GM12878 (cell line): ENCODE results near the gene PAPLN. TPM values are rescaled to one million over a fixed set of nuclear protein-coding genes. Genes with fewer than 3 reads are reported as not detected.
A peak's percentile ranks its signal among the peaks of the same experiment; 100 is the strongest.

Source experiments
- ATAC-seq: fragments of 200-7000 bp; cut with Tn5 transposase; 3 replicates; pipeline ENCODE4 v1.9.1; 2020; ENCODE audit warnings: mild to moderate bottlenecking, moderate library complexity
- BruUV-seq: library from RNA; stranded (reverse); fragments of 400-500 nt; replicated peaks from 2 replicates; lab custom pipeline; 2021; lab: Mats Ljungman, UMichigan
- CTCF ChIA-PET: fragments of 300-600 bp; sonication (Branson Sonifier 250); formaldehyde crosslinking; extraction: SDS; loops from one replicate; lab custom pipeline; 2021; ENCODE audit warnings: inconsistent platforms; lab: Yijun Ruan, JAX
- POLR2A ChIA-PET: fragments of 350-600 bp; formaldehyde crosslinking; extraction: SDS; loops from one replicate; lab custom pipeline; 2021; ENCODE audit warnings: inconsistent platforms; lab: Charles Lee
- RAD21 ChIA-PET: fragments of 300-600 bp; sonication (Branson Sonifier 250); formaldehyde crosslinking; loops from one replicate; lab custom pipeline; 2023; ENCODE audit warnings: antibody characterized with exemption; ENCODE audit not compliant: unreplicated experiment; lab: Charles Lee
- SMC1A ChIA-PET: fragments of 300-600 bp; sonication (Branson Sonifier 250); formaldehyde crosslinking; loops from one replicate; lab custom pipeline; 2023; ENCODE audit not compliant: unreplicated experiment, uncharacterized antibody; lab: Charles Lee
- DNase-seq: peaks from one replicate; pipeline ENCODE4 v3.0.0-alpha.2; 2011; ENCODE audit warnings: low read depth, low spot score
- FAIRE-seq: peaks from 3 replicates; lab custom pipeline; 2011; peaks lifted over from hg19 to GRCh38; lab: Jason Lieb, UNC
- H2AFZ ChIP-seq: 2 replicates; pipeline ENCODE4 v1.6.0; 2011; ENCODE audit warnings: low read depth, low read length, control low read depth; ENCODE audit not compliant: control insufficient read depth
- H3K27ac ChIP-seq: 2 replicates; pipeline ENCODE4 v1.5.1; 2011; ENCODE audit warnings: control low read depth; ENCODE audit not compliant: control insufficient read depth, insufficient read depth
- H3K27me3 ChIP-seq, 2 experiments: replicated peaks in 1 of 2; 2 replicates each; pipeline versions ENCODE4 v1.6.0 to v1.6.1; 2011; ENCODE audit warnings: low read length in 1 of 2; ENCODE audit not compliant: control insufficient read depth in 2 of 2, insufficient read depth in 2 of 2
- H3K36me3 ChIP-seq, 2 experiments: 2 replicates each; pipeline ENCODE4 v1.5.1; 2011; ENCODE audit warnings: low read length in 1 of 2; ENCODE audit not compliant: control insufficient read depth in 2 of 2, insufficient read depth in 2 of 2
- H3K4me1 ChIP-seq: 2 replicates; pipeline ENCODE4 v1.6.1; 2011; ENCODE audit warnings: mild to moderate bottlenecking, low read length, moderate library complexity, mixed read lengths; ENCODE audit not compliant: control insufficient read depth, insufficient read depth
- H3K4me2 ChIP-seq: 2 replicates; pipeline ENCODE4 v1.6.0; 2011; ENCODE audit warnings: control low read depth; ENCODE audit not compliant: control insufficient read depth, insufficient read depth
- H3K4me3 ChIP-seq: fragments of 200-600 bp; sonication (generic); 2 replicates; pipeline ENCODE4 v1.5.1; 2016
- H3K79me2 ChIP-seq: 2 replicates; pipeline ENCODE4 v1.6.0; 2011; ENCODE audit warnings: low read length; ENCODE audit not compliant: control insufficient read depth, insufficient read depth
- H3K9ac ChIP-seq: 2 replicates; pipeline ENCODE4 v1.8.0; 2011; ENCODE audit warnings: low read length, control low read depth, mixed read lengths; ENCODE audit not compliant: control insufficient read depth, insufficient read depth
- H3K9me3 ChIP-seq: replicated peaks from 3 replicates; pipeline ENCODE4 v1.5.1; 2011; ENCODE audit warnings: mild to moderate bottlenecking, low read length; ENCODE audit not compliant: control insufficient read depth, insufficient read depth
- H4K20me1 ChIP-seq: 2 replicates; pipeline ENCODE4 v1.6.0; 2011; ENCODE audit not compliant: control insufficient read depth, insufficient read depth
- ATF7 ChIP-seq: fragments of 450-650 bp; IDR thresholded peaks from 2 replicates; pipeline ENCODE4 v1.6.1; 2016; ENCODE audit warnings: low read depth, mild to moderate bottlenecking
- DPF2 ChIP-seq: fragments of 450-650 bp; IDR thresholded peaks from 2 replicates; pipeline ENCODE4 v1.6.1; 2017; ENCODE audit warnings: mild to moderate bottlenecking
- KLF5 ChIP-seq: fragments of 450-650 bp; IDR thresholded peaks from 2 replicates; pipeline ENCODE4 v1.6.1; 2014; ENCODE audit warnings: mild to moderate bottlenecking; ENCODE audit not compliant: partially characterized antibody
- NRF1 ChIP-seq: conservative IDR thresholded peaks from 2 replicates; pipeline ENCODE4 v1.6.1; 2011; ENCODE audit warnings: mild to moderate bottlenecking, low read depth, low read length, improper control_type of control experiment
- POU2F2 ChIP-seq: IDR thresholded peaks from 3 replicates; pipeline ENCODE4 v1.6.1; 2011; ENCODE audit warnings: low read depth, mild to moderate bottlenecking, low read length, borderline replicate concordance
- RCOR1 ChIP-seq: conservative IDR thresholded peaks from 2 replicates; pipeline ENCODE4 v1.6.1; 2012; ENCODE audit warnings: low read depth, low read length, improper control_type of control experiment
- SIX5 ChIP-seq: IDR thresholded peaks from 2 replicates; pipeline ENCODE4 v1.6.1; 2011; ENCODE audit warnings: mild to moderate bottlenecking, low read depth, low read length, moderate library complexity; ENCODE audit not compliant: severe bottlenecking
- YY1 ChIP-seq: IDR thresholded peaks from 2 replicates; pipeline ENCODE4 v1.6.1; 2011; ENCODE audit warnings: low read depth, mild to moderate bottlenecking, low read length
- WGBS: methylation state at CpG from one replicate; pipeline ENCODE4 v1.1.6; 2016; ENCODE audit warnings: low lambda C conversion rate; ENCODE audit not compliant: insufficient replicate concordance, insufficient coverage; ENCODE audit errors: missing lambda C conversion rate; 5-methylcytosine and 5-hydroxymethylcytosine counted together
- in situ Hi-C: fragments of 300-500 bp; cut with MboI; formaldehyde crosslinking; loops from 9 replicates; pipeline ENCODE4 v1.14.3; 2018; ENCODE audit warnings: mixed read lengths
- intact Hi-C: fragments of 100-400 bp; cut with micrococcal nuclease; formaldehyde crosslinking; loops from one replicate; pipeline ENCODE4 v1.14.2; 2022; ENCODE audit not compliant: unreplicated experiment
- polyA plus RNA-seq, 11 experiments: library from polyadenylated mRNA; depleted of rRNA in 4 of 11; unstranded in 6 of 11; stranded (reverse) in 5 of 11; fragments of >200 nt; fragmentation: Nextera tagmentation in 4 of 11; fragmentation: Illumina TruSeq in 1 of 11; extraction: Ambion mirVana in 4 of 11; extraction: Trizol in 1 of 11; gene quantifications; 1 replicate in 1 of 11; 2 replicates in 10 of 11; pipeline versions ENCODE4 v1.2.1 to v1.2.3, GENCODE V29; 2011 to 2016; ENCODE audit warnings: inconsistent platforms in 2 of 11, missing spikeins in 2 of 11, low read depth in 1 of 11
- total RNA-seq, 4 experiments: library from RNA; depleted of rRNA in 3 of 4; stranded (reverse); fragments of >200 nt in 3 of 4; fragmentation: Illumina TruSeq in 1 of 4; extraction: Trizol in 1 of 4; gene quantifications; 2 replicates each; pipeline versions ENCODE4 v1.2.1 to v1.2.3, GENCODE V29; 2013 to 2021
- TF ChIP-seq, protein P1 (sequence below): fragments of 450-650 bp; IDR thresholded peaks from 2 replicates; pipeline ENCODE4 v1.6.1; 2017; ENCODE audit warnings: mild to moderate bottlenecking, moderate library complexity
- TF ChIP-seq, protein P2 (sequence below): fragments of 450-650 bp; IDR thresholded peaks from 2 replicates; pipeline ENCODE4 v1.6.1; 2017; ENCODE audit warnings: low read depth, mild to moderate bottlenecking, moderate library complexity
- TF ChIP-seq, protein P3 (sequence below): IDR thresholded peaks from 2 replicates; pipeline ENCODE4 v1.6.1; 2012; ENCODE audit warnings: mild to moderate bottlenecking, low read depth, low read length

Gene PAPLN
- total and polyA plus RNA-seq, 10 of the 15 experiments (the other 5 are each of a cell fraction or from before 2014, with no cell fraction given), result 1.8 to 19.8 (median 7.4) TPM

DNA sequence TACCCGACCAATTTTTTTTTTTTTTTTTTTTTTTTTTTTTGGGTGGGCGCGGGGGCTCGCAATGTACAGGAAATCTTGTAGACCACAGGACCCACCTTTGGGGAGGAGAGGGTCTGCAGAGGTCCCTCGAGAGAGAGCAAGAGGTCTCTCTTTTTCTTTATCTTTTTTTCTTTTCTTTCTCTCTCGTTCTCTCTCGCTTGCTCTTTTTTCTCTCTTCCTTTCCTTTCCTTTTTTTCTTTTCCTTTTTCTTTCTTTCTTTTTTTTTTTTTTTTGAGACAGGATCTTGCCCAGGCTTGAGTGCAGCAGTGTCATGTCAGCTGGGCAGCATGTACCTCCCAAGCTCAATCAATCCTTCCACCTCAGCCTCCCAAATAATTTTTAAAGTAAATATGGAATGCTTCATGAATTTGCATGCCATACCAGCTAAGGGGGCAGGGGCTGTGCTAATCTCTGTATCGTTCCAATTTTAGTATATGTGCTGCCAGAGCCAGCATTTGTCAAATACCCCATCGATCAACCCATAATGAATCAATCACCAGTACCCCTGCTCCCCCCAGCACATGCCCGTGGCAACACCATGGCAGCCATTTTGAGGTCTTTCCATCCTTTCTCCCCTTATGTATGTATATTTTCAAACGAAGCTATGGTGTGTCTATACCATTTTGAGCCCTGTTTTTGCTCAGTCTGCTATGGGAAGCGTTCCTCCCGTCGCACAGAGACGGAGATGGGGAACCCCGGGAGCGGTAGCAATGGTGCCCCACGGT is 9.3 kb downstream of the PAPLN start:
- H2AFZ ChIP-seq, result peak overlapping the region; percentile 62
- TF ChIP-seq, protein P1, sequence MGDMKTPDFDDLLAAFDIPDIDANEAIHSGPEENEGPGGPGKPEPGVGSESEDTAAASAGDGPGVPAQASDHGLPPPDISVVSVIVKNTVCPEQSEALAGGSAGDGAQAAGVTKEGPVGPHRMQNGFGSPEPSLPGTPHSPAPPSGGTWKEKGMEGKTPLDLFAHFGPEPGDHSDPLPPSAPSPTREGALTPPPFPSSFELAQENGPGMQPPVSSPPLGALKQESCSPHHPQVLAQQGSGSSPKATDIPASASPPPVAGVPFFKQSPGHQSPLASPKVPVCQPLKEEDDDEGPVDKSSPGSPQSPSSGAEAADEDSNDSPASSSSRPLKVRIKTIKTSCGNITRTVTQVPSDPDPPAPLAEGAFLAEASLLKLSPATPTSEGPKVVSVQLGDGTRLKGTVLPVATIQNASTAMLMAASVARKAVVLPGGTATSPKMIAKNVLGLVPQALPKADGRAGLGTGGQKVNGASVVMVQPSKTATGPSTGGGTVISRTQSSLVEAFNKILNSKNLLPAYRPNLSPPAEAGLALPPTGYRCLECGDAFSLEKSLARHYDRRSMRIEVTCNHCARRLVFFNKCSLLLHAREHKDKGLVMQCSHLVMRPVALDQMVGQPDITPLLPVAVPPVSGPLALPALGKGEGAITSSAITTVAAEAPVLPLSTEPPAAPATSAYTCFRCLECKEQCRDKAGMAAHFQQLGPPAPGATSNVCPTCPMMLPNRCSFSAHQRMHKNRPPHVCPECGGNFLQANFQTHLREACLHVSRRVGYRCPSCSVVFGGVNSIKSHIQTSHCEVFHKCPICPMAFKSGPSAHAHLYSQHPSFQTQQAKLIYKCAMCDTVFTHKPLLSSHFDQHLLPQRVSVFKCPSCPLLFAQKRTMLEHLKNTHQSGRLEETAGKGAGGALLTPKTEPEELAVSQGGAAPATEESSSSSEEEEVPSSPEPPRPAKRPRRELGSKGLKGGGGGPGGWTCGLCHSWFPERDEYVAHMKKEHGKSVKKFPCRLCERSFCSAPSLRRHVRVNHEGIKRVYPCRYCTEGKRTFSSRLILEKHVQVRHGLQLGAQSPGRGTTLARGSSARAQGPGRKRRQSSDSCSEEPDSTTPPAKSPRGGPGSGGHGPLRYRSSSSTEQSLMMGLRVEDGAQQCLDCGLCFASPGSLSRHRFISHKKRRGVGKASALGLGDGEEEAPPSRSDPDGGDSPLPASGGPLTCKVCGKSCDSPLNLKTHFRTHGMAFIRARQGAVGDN, result 0 out of 2 replicates have a peak, but pooled peaks have one; percentile 31
- no peak for TF ChIP-seq RCOR1
- no peak for TF ChIP-seq SIX5
- TF ChIP-seq, protein P2, sequence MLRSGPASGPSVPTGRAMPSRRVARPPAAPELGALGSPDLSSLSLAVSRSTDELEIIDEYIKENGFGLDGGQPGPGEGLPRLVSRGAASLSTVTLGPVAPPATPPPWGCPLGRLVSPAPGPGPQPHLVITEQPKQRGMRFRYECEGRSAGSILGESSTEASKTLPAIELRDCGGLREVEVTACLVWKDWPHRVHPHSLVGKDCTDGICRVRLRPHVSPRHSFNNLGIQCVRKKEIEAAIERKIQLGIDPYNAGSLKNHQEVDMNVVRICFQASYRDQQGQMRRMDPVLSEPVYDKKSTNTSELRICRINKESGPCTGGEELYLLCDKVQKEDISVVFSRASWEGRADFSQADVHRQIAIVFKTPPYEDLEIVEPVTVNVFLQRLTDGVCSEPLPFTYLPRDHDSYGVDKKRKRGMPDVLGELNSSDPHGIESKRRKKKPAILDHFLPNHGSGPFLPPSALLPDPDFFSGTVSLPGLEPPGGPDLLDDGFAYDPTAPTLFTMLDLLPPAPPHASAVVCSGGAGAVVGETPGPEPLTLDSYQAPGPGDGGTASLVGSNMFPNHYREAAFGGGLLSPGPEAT, result peak; percentile 31; the same call in 1 of the 2 replicates
- TF ChIP-seq POU2F2, result peak; percentile 49; the same call in 1 of the 3 replicates
- no peak for TF ChIP-seq NRF1
- no peak for TF ChIP-seq DPF2
- peak; percentile 83 for TF ChIP-seq YY1
- no peak for TF ChIP-seq KLF5
- TF ChIP-seq ATF7, result no peak
- TF ChIP-seq, protein P3, sequence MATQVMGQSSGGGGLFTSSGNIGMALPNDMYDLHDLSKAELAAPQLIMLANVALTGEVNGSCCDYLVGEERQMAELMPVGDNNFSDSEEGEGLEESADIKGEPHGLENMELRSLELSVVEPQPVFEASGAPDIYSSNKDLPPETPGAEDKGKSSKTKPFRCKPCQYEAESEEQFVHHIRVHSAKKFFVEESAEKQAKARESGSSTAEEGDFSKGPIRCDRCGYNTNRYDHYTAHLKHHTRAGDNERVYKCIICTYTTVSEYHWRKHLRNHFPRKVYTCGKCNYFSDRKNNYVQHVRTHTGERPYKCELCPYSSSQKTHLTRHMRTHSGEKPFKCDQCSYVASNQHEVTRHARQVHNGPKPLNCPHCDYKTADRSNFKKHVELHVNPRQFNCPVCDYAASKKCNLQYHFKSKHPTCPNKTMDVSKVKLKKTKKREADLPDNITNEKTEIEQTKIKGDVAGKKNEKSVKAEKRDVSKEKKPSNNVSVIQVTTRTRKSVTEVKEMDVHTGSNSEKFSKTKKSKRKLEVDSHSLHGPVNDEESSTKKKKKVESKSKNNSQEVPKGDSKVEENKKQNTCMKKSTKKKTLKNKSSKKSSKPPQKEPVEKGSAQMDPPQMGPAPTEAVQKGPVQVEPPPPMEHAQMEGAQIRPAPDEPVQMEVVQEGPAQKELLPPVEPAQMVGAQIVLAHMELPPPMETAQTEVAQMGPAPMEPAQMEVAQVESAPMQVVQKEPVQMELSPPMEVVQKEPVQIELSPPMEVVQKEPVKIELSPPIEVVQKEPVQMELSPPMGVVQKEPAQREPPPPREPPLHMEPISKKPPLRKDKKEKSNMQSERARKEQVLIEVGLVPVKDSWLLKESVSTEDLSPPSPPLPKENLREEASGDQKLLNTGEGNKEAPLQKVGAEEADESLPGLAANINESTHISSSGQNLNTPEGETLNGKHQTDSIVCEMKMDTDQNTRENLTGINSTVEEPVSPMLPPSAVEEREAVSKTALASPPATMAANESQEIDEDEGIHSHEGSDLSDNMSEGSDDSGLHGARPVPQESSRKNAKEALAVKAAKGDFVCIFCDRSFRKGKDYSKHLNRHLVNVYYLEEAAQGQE, result no peak
- H3K9me3 ChIP-seq, result no peaks in the 10 kb centered on the region
- CTCF ChIA-PET, result interaction anchor here (0.7 to 1.2 kb wide), 2 partner anchors 209 to 225 kb away, joined by 3 to 4 read pairs; no protein-coding TSS in a partner anchor
- H3K4me3 ChIP-seq, result peak overlapping the region; percentile 66
- peak overlapping the region; percentile 94 for H3K4me2 ChIP-seq
- RAD21 ChIA-PET, result interaction anchor here (0.9 to 1.7 kb wide), 8 partner anchors 11 to 227 kb away, joined by 3 to 6 read pairs (median 4); no protein-coding TSS in a partner anchor
- 4% methylated on average over 15 of the region's 18 CpGs for WGBS
- DNase-seq (no peak), FAIRE-seq (no peak), ATAC-seq (peak; percentile 9)
- intact Hi-C loops, result loop anchor here (5.0 kb wide), 3 partner anchors 46 to 226 kb away; partner anchors contain the start of gene NUMB
- POLR2A ChIA-PET, result interaction anchor here (0.6 to 1.4 kb wide), 8 partner anchors 11 to 231 kb away, joined by 3 to 4 read pairs (median 3); no protein-coding TSS in a partner anchor
- 0 out of 2 replicates have a peak, but pooled peaks cover 3% of the 10 kb centered on the region for H4K20me1 ChIP-seq
- H3K27me3 ChIP-seq, result no peaks in the 10 kb centered on the region
- TSS peak; percentile 87 for BruUV-seq
- in situ Hi-C loops, result no loop called here
- peaks cover 4% of the 10 kb centered on the region; the same call in 1 of the 2 replicates for H3K79me2 ChIP-seq
- H3K27ac ChIP-seq, result peak overlapping the region; percentile 57
- SMC1A ChIA-PET, result interaction anchor here (0.6 to 1.4 kb wide), 5 partner anchors 15 to 226 kb away, joined by 3 to 4 read pairs (median 3); no protein-coding TSS in a partner anchor
- peak overlapping the region; percentile 64 for H3K9ac ChIP-seq
- H3K36me3 ChIP-seq, result no peaks in the 10 kb centered on the region; a peak in 1 of 4 replicates
- peaks cover 49% of the 10 kb centered on the region for H3K4me1 ChIP-seq
